Measurements from ENCODE around the gene PIKFYVE. TPM values are rescaled to one million over a fixed set of nuclear protein-coding genes. Genes with fewer than 3 reads are reported as not detected.
"Not testable (repeated sequence)": the region's sequence is repeated elsewhere in the genome, so short reads cannot be mapped to it uniquely, and the experiment has no call there.

The PIKFYVE gene
- total RNA-seq, result 13.9 TPM
- long read RNA-seq, partial matches to known transcripts, result 2 of 4 reads
- long read RNA-seq, other reads (novel, unspliced or antisense), result 2 of 4 reads

- Histone ChIP-seq H3K9me3 (replicated peaks) (no peaks in the 10 kb centered on the region), H3K36me3 (no peaks in the 10 kb centered on the region), H3K4me1 (peaks cover 48% of the 10 kb centered on the region), H3K4me3 (peak within 1 kb of the TSS; percentile 96), H3K27ac (replicated peaks) (peak within 1 kb of the TSS; percentile 97), H3K27me3 (ENCODE audit: low read depth) (no peaks in the 10 kb centered on the region)
- peak; percentile 96 for DNase-seq
- TF ChIP-seq CTCF (IDR thresholded peaks at IDR 0.05; ENCODE audit: borderline replicate concordance), result peak; percentile 7
- intact Hi-C loops (cut with micrococcal nuclease), result no loop called here
Observed at GRCh38 chr2:208265801-208266552, at the start of gene PIKFYVE. Gene PIKFYVE (plus strand): TSS chr2:208266255. CDS start chr2:208271520, 5,265 bp downstream.

- H3K27me3 ChIP-seq (ENCODE audit: low read depth); H3K4me1 ChIP-seq; H3K27ac ChIP-seq (replicated peaks); DNase-seq; H3K9me3 ChIP-seq (replicated peaks); intact Hi-C loops (cut with micrococcal nuclease); H3K36me3 ChIP-seq; H3K4me3 ChIP-seq: not testable (repeated sequence)
Observed at GRCh38 chr2:208221873-208222272, 44.2 kb upstream of the PIKFYVE start.

- DNase-seq, result no peak
- H3K9me3 ChIP-seq (replicated peaks), result no peaks in the 10 kb centered on the region
- intact Hi-C loops (cut with micrococcal nuclease), result no loop called here
- TF ChIP-seq CTCF (IDR thresholded peaks at IDR 0.05; ENCODE audit: borderline replicate concordance), result no peak
- no peaks in the 10 kb centered on the region for H3K27me3 ChIP-seq (ENCODE audit: low read depth)
- no peaks in the 10 kb centered on the region for H3K36me3 ChIP-seq
- no peak overlapping the region for H3K4me3 ChIP-seq
- H3K27ac ChIP-seq (replicated peaks), result no peak overlapping the region
- H3K4me1 ChIP-seq, result no peaks in the 10 kb centered on the region
Observed at GRCh38 chr2:208222351-208222750, 43.7 kb upstream of the PIKFYVE start.

- no peak overlapping the region for H3K27ac ChIP-seq (replicated peaks)
- intact Hi-C loops (cut with micrococcal nuclease), result no loop called here
- no peaks in the 10 kb centered on the region for H3K27me3 ChIP-seq (ENCODE audit: low read depth)
- no peak for DNase-seq
- H3K4me3 ChIP-seq, result no peak overlapping the region
- TF ChIP-seq CTCF (IDR thresholded peaks at IDR 0.05; ENCODE audit: borderline replicate concordance), result no peak
- H3K4me1 ChIP-seq, result no peaks in the 10 kb centered on the region
- no peaks in the 10 kb centered on the region for H3K36me3 ChIP-seq
- no peaks in the 10 kb centered on the region for H3K9me3 ChIP-seq (replicated peaks)
Observed at GRCh38 chr2:208224802-208225201, 41.3 kb upstream of the PIKFYVE start.

GRCh38 chr2:208227581-208228232, 38.3 kb upstream of the PIKFYVE start:
- no peak for TF ChIP-seq CTCF (IDR thresholded peaks at IDR 0.05; ENCODE audit: borderline replicate concordance)
- intact Hi-C loops (cut with micrococcal nuclease), result no loop called here
- Histone ChIP-seq H3K27ac (replicated peaks) (no peak overlapping the region), H3K27me3 (ENCODE audit: low read depth) (no peaks in the 10 kb centered on the region), H3K9me3 (replicated peaks) (peaks cover 9% of the 10 kb centered on the region), H3K4me1 (no peaks in the 10 kb centered on the region), H3K4me3 (no peak overlapping the region), H3K36me3 (no peaks in the 10 kb centered on the region)
- no peak for DNase-seq

GRCh38 chr2:208228476-208228875, 37.6 kb upstream of the PIKFYVE start:
- H3K27me3 ChIP-seq (ENCODE audit: low read depth), result no peaks in the 10 kb centered on the region
- TF ChIP-seq CTCF (IDR thresholded peaks at IDR 0.05; ENCODE audit: borderline replicate concordance), result no peak
- peaks cover 9% of the 10 kb centered on the region for H3K9me3 ChIP-seq (replicated peaks)
- H3K27ac ChIP-seq (replicated peaks), result no peak overlapping the region
- no peak overlapping the region for H3K4me3 ChIP-seq
- no peaks in the 10 kb centered on the region for H3K36me3 ChIP-seq
- intact Hi-C loops (cut with micrococcal nuclease), result no loop called here
- no peak for DNase-seq
- H3K4me1 ChIP-seq, result no peaks in the 10 kb centered on the region
